Kidney epithelial cell (primary cell): ENCODE results near the gene BAIAP2L2. TPM values are rescaled to one million over a fixed set of nuclear protein-coding genes. Genes with fewer than 3 reads are reported as not detected.
A peak's percentile ranks its signal among the peaks of the same experiment; 100 is the strongest.

ENCODE experiments used
- DNase-seq: peaks from one replicate; pipeline ENCODE4 v3.0.0-alpha.2; 2010; ENCODE audit warnings: low read depth
- H3K27me3 ChIP-seq: 2 replicates; pipeline ENCODE4 v1.6.0; 2011; ENCODE audit warnings: low read length; ENCODE audit not compliant: control insufficient read depth, insufficient read depth
- H3K36me3 ChIP-seq: 2 replicates; pipeline ENCODE4 v1.5.1; 2011; ENCODE audit warnings: low read length; ENCODE audit not compliant: control insufficient read depth, insufficient read depth
- H3K4me3 ChIP-seq: 2 replicates; pipeline ENCODE4 v1.5.1; 2011; ENCODE audit warnings: low read depth, mild to moderate bottlenecking, control low read depth, low read length
- total RNA-seq: library from RNA; depleted of rRNA; stranded (reverse); fragments of >200 nt; gene quantifications from 2 replicates; pipeline ENCODE4 v1.2.3, GENCODE V29; 2015
- TF ChIP-seq, protein P1 (sequence below): IDR thresholded peaks from 2 replicates; pipeline ENCODE4 v1.5.1; 2011; ENCODE audit warnings: mild to moderate bottlenecking, moderate library complexity, low read length, control low read depth, inconsistent platforms; ENCODE audit not compliant: insufficient read depth, poor library complexity, severe bottlenecking

The BAIAP2L2 gene
- total RNA-seq, 1 donor from 2014 or later: 4.1 TPM

GRCh38 chr22:38089474-38089851 lies 21.0 kb downstream of the BAIAP2L2 start:
- TF ChIP-seq, protein P1, sequence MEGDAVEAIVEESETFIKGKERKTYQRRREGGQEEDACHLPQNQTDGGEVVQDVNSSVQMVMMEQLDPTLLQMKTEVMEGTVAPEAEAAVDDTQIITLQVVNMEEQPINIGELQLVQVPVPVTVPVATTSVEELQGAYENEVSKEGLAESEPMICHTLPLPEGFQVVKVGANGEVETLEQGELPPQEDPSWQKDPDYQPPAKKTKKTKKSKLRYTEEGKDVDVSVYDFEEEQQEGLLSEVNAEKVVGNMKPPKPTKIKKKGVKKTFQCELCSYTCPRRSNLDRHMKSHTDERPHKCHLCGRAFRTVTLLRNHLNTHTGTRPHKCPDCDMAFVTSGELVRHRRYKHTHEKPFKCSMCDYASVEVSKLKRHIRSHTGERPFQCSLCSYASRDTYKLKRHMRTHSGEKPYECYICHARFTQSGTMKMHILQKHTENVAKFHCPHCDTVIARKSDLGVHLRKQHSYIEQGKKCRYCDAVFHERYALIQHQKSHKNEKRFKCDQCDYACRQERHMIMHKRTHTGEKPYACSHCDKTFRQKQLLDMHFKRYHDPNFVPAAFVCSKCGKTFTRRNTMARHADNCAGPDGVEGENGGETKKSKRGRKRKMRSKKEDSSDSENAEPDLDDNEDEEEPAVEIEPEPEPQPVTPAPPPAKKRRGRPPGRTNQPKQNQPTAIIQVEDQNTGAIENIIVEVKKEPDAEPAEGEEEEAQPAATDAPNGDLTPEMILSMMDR: no peak
- no peak for DNase-seq
- Histone ChIP-seq H3K36me3 (no peaks in the 10 kb centered on the region), H3K27me3 (peaks cover 10% of the 10 kb centered on the region), H3K4me3 (no peak overlapping the region)

GRCh38 chr22:38088629-38089473 lies 21.6 kb downstream of the BAIAP2L2 start:
- no peak for DNase-seq

GRCh38 chr22:38087855-38088254 lies 22.6 kb downstream of the BAIAP2L2 start:
- no peak for DNase-seq
- TF ChIP-seq, protein P1: no peak
- Histone ChIP-seq H3K27me3 (peaks cover 22% of the 10 kb centered on the region), H3K36me3 (no peaks in the 10 kb centered on the region), H3K4me3 (no peak overlapping the region)

More at GRCh38 chr22:38088629-38089473, 21.6 kb downstream of the BAIAP2L2 start:
- Histone ChIP-seq H3K4me3 (peak overlapping the region; percentile 3), H3K27me3 (peaks cover 12% of the 10 kb centered on the region), H3K36me3 (no peaks in the 10 kb centered on the region)
- TF ChIP-seq, protein P1: no peak

DNA sequence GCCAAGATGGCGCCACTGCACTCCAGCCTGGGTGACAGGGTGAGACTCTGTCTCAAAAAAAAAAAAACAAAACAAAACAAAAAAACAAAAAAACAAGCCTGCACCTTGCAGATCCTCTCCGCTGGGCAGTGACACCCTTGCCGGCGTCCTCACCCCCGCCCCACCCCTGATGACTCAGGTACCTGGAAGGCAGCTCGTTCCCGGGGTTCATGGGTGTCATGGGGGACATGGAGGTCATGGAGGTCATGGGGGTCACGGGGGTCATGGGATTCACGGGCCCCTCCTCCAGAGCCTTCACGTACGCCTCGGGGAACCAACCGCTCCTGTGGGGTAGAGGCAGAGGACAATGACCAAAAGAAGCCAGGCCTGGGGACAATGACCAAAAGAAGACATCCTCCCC lies 23.5 kb downstream of the BAIAP2L2 start:
- peaks cover 31% of the 10 kb centered on the region for H3K27me3 ChIP-seq
- TF ChIP-seq, protein P1: no peak
- DNase-seq: no peak

DNA sequence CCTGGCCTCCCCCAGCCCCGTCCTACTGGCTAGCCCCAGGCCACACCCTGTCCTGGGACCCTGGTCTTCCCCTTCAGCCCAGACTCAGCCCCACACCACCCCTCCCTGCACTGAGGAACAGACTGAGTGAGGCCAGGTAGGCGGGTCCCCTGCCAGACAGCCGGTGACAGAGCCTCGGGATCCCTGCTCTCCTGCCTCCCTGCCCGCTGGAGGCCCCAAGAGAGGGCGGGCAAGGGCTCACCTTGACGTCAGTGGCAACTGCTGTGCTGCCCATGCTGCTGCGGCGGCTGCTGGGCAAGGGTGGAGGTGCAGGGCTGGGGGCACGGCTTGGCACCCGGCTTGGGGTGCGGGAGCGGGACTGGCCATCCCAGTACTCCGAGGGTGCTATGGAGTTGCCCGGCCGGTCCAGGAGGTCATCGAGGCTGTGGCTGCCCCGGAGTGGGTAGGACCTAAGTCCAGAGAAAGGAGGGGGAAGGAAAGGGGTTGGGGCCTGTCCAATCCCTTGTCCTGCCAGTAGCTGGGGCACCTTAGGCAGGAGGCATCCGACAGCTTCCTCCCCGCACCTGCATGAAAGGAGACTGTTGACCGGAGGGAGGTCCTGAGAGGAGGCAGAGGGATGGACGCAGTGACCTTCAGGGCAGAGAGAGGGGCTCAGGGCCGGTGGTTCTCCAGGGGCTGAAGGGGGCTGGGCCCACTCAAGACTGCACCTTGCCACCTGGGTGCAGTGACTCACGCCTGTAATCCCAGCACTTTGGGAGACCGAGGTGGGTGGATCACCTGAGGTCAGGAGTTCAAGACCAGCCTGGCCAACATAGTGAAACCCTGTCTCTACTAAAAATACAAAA lies 24.3 kb downstream of the BAIAP2L2 start:
- no peak for DNase-seq
- H3K4me3 ChIP-seq: no peak overlapping the region
- TF ChIP-seq, protein P1: no peak
- H3K27me3 ChIP-seq: peaks cover 37% of the 10 kb centered on the region
- H3K36me3 ChIP-seq: no peaks in the 10 kb centered on the region

More for the DNA sequence above, 23.5 kb downstream of the BAIAP2L2 start:
- no peaks in the 10 kb centered on the region for H3K36me3 ChIP-seq
- H3K4me3 ChIP-seq: no peak overlapping the region
